Measurements from ENCODE around the gene GCHFR.

The GCHFR gene

DNA sequence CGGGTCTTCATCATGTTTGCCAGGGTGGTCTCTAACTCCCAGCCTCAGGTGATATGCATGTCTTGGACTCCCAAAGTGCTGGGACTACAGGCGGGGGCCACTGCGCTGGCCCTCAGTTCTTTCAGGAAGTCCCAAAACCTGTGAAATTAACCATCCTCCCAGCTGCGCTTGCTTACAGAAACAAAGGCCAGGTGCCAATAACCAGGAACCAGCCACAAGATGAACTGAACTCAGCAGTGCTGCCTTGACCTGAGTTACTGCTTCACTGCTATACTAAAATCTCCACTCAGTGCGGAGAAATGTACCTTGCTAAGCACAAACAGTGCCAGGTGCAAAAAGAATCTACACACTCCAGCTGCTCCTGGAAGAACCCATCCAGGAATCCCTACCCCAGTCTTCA, 3.9 kb upstream of the GCHFR start:
- Histone ChIP-seq H3K36me3 (ENCODE audit: insufficient read depth, low read length) (no peaks in the 10 kb centered on the region), H3K9me3 (ENCODE audit: low read length) (no peaks in the 10 kb centered on the region), H2AFZ (ENCODE audit: low read length) (no peak overlapping the region), H3K27me3 (ENCODE audit: insufficient read depth, low read length) (no peaks in the 10 kb centered on the region), H4K20me1 (ENCODE audit: insufficient read depth, low read length) (no peaks in the 10 kb centered on the region), H3K9ac (ENCODE audit: low read length) (peak overlapping the region; percentile 41; the same call in 1 of the 2 replicates), H3K4me2 (ENCODE audit: low read length) (peak overlapping the region; percentile 52), H3K79me2 (ENCODE audit: insufficient read depth, low read length) (no peaks in the 10 kb centered on the region), H3K4me1 (ENCODE audit: insufficient read depth, low read length, severe bottlenecking) (peaks cover 60% of the 10 kb centered on the region), H3F3A (ENCODE audit: insufficient read depth, low read length) (peaks cover 3% of the 10 kb centered on the region; the same call in 1 of the 2 replicates), H3K4me3 (ENCODE audit: low read depth, low read length, poor library complexity, severe bottlenecking) (peak overlapping the region; percentile 16), H3K9me2 (ENCODE audit: low read depth, low read length) (no peaks in the 10 kb centered on the region), H3K27ac (ENCODE audit: low read depth, low read length, poor library complexity, severe bottlenecking) (peak overlapping the region; percentile 88)
- TF ChIP-seq EZH2 (IDR thresholded peaks at IDR 0.05; ENCODE audit: borderline replicate concordance, low read length), result no peak
- TF ChIP-seq CTCF (IDR thresholded peaks at IDR 0.05; ENCODE audit: low read length), result no peak

GRCh38 chr15:40762919-40763800, 708 bp upstream of the GCHFR start:
- peak overlapping the region; percentile 76 for H3K4me3 ChIP-seq (ENCODE audit: low read depth, low read length, poor library complexity, severe bottlenecking)
- no peaks in the 10 kb centered on the region for H3K79me2 ChIP-seq (ENCODE audit: insufficient read depth, low read length)
- peaks cover 9% of the 10 kb centered on the region; the same call in 1 of the 2 replicates for H3K36me3 ChIP-seq (ENCODE audit: insufficient read depth, low read length)
- peak overlapping the region; percentile 93 for H3K27ac ChIP-seq (ENCODE audit: low read depth, low read length, poor library complexity, severe bottlenecking)
- no peaks in the 10 kb centered on the region for H4K20me1 ChIP-seq (ENCODE audit: insufficient read depth, low read length)
- H3K9me3 ChIP-seq (ENCODE audit: low read length), result no peaks in the 10 kb centered on the region
- H3K4me2 ChIP-seq (ENCODE audit: low read length), result peak overlapping the region; percentile 77
- H3F3A ChIP-seq (ENCODE audit: insufficient read depth, low read length), result 0 out of 2 replicates have a peak, but pooled peaks cover 3% of the 10 kb centered on the region
- TF ChIP-seq EZH2 (IDR thresholded peaks at IDR 0.05; ENCODE audit: borderline replicate concordance, low read length) (no peak), CTCF (IDR thresholded peaks at IDR 0.05; ENCODE audit: low read length) (no peak)
- no peak overlapping the region for H2AFZ ChIP-seq (ENCODE audit: low read length)
- peak overlapping the region; percentile 94 for H3K9ac ChIP-seq (ENCODE audit: low read length)
- no peaks in the 10 kb centered on the region for H3K27me3 ChIP-seq (ENCODE audit: insufficient read depth, low read length)
- no peaks in the 10 kb centered on the region for H3K9me2 ChIP-seq (ENCODE audit: low read depth, low read length)
- H3K4me1 ChIP-seq (ENCODE audit: insufficient read depth, low read length, severe bottlenecking), result peaks cover 49% of the 10 kb centered on the region

- Histone ChIP-seq H3K4me3 (ENCODE audit: low read depth, low read length, poor library complexity, severe bottlenecking) (peak overlapping the region; percentile 76), H3K9ac (ENCODE audit: low read length) (peak overlapping the region; percentile 94)
Measured at GRCh38 chr15:40764629-40765103, 798 bp downstream of the GCHFR start.

More at GRCh38 chr15:40764629-40765103, 798 bp downstream of the GCHFR start:
- peaks cover 63% of the 10 kb centered on the region for H3K4me1 ChIP-seq (ENCODE audit: insufficient read depth, low read length, severe bottlenecking)
- H3K36me3 ChIP-seq (ENCODE audit: insufficient read depth, low read length), result peaks cover 9% of the 10 kb centered on the region; the same call in 1 of the 2 replicates
- H3K4me2 ChIP-seq (ENCODE audit: low read length), result peak overlapping the region; percentile 77
- H3K27me3 ChIP-seq (ENCODE audit: insufficient read depth, low read length), result no peaks in the 10 kb centered on the region
- no peaks in the 10 kb centered on the region for H4K20me1 ChIP-seq (ENCODE audit: insufficient read depth, low read length)
- H3K79me2 ChIP-seq (ENCODE audit: insufficient read depth, low read length), result no peaks in the 10 kb centered on the region
- 0 out of 2 replicates have a peak, but pooled peaks cover 3% of the 10 kb centered on the region for H3F3A ChIP-seq (ENCODE audit: insufficient read depth, low read length)
- no peaks in the 10 kb centered on the region for H3K9me2 ChIP-seq (ENCODE audit: low read depth, low read length)
- no peak for TF ChIP-seq EZH2 (IDR thresholded peaks at IDR 0.05; ENCODE audit: borderline replicate concordance, low read length)
- no peak for TF ChIP-seq CTCF (IDR thresholded peaks at IDR 0.05; ENCODE audit: low read length)
- H3K27ac ChIP-seq (ENCODE audit: low read depth, low read length, poor library complexity, severe bottlenecking), result peak overlapping the region; percentile 93
- H3K9me3 ChIP-seq (ENCODE audit: low read length), result no peaks in the 10 kb centered on the region
- no peak overlapping the region for H2AFZ ChIP-seq (ENCODE audit: low read length)

All from OCI-LY1 (cell line).